IMR-90 (cell line): ENCODE data around the gene EML3. TPM values are rescaled to one million over a fixed set of nuclear protein-coding genes. Genes with fewer than 3 reads are reported as not detected.

Source experiments
- ATAC-seq: fragments of 200-7000 bp; cut with Tn5 transposase; 2 replicates; pipeline ENCODE4 v1.9.1; 2020; ENCODE audit warnings: low read depth, mild to moderate bottlenecking, moderate library complexity
- BruUV-seq: library from RNA; stranded (reverse); fragments of 400-500 nt; replicated peaks from 2 replicates; lab custom pipeline; 2021; lab: Mats Ljungman, UMichigan
- CTCF ChIA-PET: fragments of 300-600 bp; formaldehyde crosslinking; extraction: SDS; loops from one replicate; lab custom pipeline; 2021; ENCODE audit warnings: antibody characterized with exemption; lab: Yijun Ruan, JAX
- POLR2A ChIA-PET: fragments of 300-600 bp; sonication (Branson Sonifier 250); formaldehyde crosslinking; loops from one replicate; lab custom pipeline; 2022; ENCODE audit warnings: antibody characterized with exemption; ENCODE audit not compliant: unreplicated experiment; lab: Charles Lee
- DNase-seq: peaks from one replicate; pipeline ENCODE4 v3.0.0; 2013
- H2AFZ ChIP-seq: replicated peaks from 2 replicates; pipeline ENCODE3; 2013; ENCODE audit warnings: low read length, mild to moderate bottlenecking; ENCODE audit not compliant: poor library complexity
- H2AK5ac ChIP-seq: 2 replicates; pipeline ENCODE4 v1.6.1; 2013; ENCODE audit warnings: low read depth, low read length, inconsistent platforms
- H2AK9ac ChIP-seq: replicated peaks from 2 replicates; pipeline ENCODE3; 2013; ENCODE audit warnings: mild to moderate bottlenecking, low read depth, low read length, moderate library complexity; ENCODE audit not compliant: poor library complexity
- H2BK120ac ChIP-seq: 2 replicates; pipeline ENCODE4 v1.6.1; 2013; ENCODE audit warnings: low read depth, low read length, inconsistent platforms
- H2BK15ac ChIP-seq: 3 replicates; pipeline ENCODE4 v1.6.1; 2013; ENCODE audit warnings: low read depth, low read length, inconsistent platforms
- H2BK20ac ChIP-seq: 2 replicates; pipeline ENCODE4 v1.6.1; 2013; ENCODE audit warnings: low read depth, mild to moderate bottlenecking, inconsistent platforms, low read length, moderate library complexity
- H2BK5ac ChIP-seq: 2 replicates; pipeline ENCODE4 v1.6.1; 2013; ENCODE audit warnings: mild to moderate bottlenecking, low read depth, low read length, inconsistent platforms; ENCODE audit not compliant: poor library complexity, severe bottlenecking
- H3K14ac ChIP-seq: replicated peaks from 2 replicates; pipeline ENCODE4 v1.6.1; 2013; ENCODE audit warnings: low read depth, low read length, inconsistent platforms
- H3K18ac ChIP-seq: 2 replicates; pipeline ENCODE4 v1.6.1; 2013; ENCODE audit warnings: low read depth, low read length, control low read depth
- H3K23ac ChIP-seq: 2 replicates; pipeline ENCODE4 v1.6.1; 2013; ENCODE audit warnings: low read depth, low read length, inconsistent platforms
- H3K27ac ChIP-seq: 2 replicates; pipeline ENCODE4 v1.5.1; 2013; ENCODE audit warnings: mild to moderate bottlenecking, control low read depth, low read length; ENCODE audit not compliant: insufficient read depth
- H3K27me3 ChIP-seq: 2 replicates; pipeline ENCODE4 v1.6.1; 2013; ENCODE audit warnings: low read length; ENCODE audit not compliant: control insufficient read depth, insufficient read depth
- H3K36me3 ChIP-seq: 2 replicates; pipeline ENCODE4 v1.6.1; 2013; ENCODE audit warnings: low read length, mixed read lengths; ENCODE audit not compliant: control insufficient read depth, insufficient read depth
- H3K4ac ChIP-seq: 2 replicates; pipeline ENCODE4 v1.6.1; 2013; ENCODE audit warnings: low read depth, low read length, inconsistent platforms
- H3K4me1 ChIP-seq: 2 replicates; pipeline ENCODE4 v1.6.1; 2013; ENCODE audit warnings: low read length, mixed read lengths; ENCODE audit not compliant: control insufficient read depth, insufficient read depth
- H3K4me2 ChIP-seq: 2 replicates; pipeline ENCODE4 v1.6.1; 2013; ENCODE audit warnings: low read depth, mild to moderate bottlenecking, control low read depth, low read length, moderate library complexity
- H3K4me3 ChIP-seq: 2 replicates; pipeline ENCODE4 v1.5.1; 2013; ENCODE audit warnings: low read depth, mild to moderate bottlenecking, control low read depth, low read length, moderate library complexity; ENCODE audit not compliant: insufficient read depth
- H3K56ac ChIP-seq: 2 replicates; pipeline ENCODE4 v1.6.1; 2013; ENCODE audit warnings: low read length, inconsistent platforms; ENCODE audit not compliant: insufficient read depth; ENCODE audit errors: extremely low read depth
- H3K79me1 ChIP-seq, 2 experiments: 2 replicates each; pipeline ENCODE4 v1.6.1; 2013; ENCODE audit warnings: low read length in 2 of 2, inconsistent platforms in 1 of 2, low read depth in 1 of 2
- H3K9ac ChIP-seq: 2 replicates; pipeline ENCODE4 v1.6.1; 2013; ENCODE audit warnings: low read depth, low read length, control low read depth
- H3K9me1 ChIP-seq: 2 replicates; pipeline ENCODE4 v1.6.1; 2013; ENCODE audit warnings: low read length, inconsistent platforms; ENCODE audit not compliant: insufficient read depth
- H3K9me3 ChIP-seq: 2 replicates; pipeline ENCODE4 v1.6.1; 2013; ENCODE audit warnings: low read length; ENCODE audit not compliant: control insufficient read depth, insufficient read depth
- H4K20me1 ChIP-seq: 2 replicates; pipeline ENCODE4 v1.6.1; 2013; ENCODE audit warnings: low read length, inconsistent platforms; ENCODE audit not compliant: insufficient read depth
- H4K5ac ChIP-seq: 2 replicates; pipeline ENCODE4 v1.6.1; 2013; ENCODE audit warnings: mild to moderate bottlenecking, low read depth, low read length, control low read depth
- H4K8ac ChIP-seq, 2 experiments: 2 replicates each; pipeline ENCODE4 v1.6.1; 2013; ENCODE audit warnings: low read depth in 2 of 2, low read length in 2 of 2, control low read depth in 1 of 2, inconsistent platforms in 1 of 2
- H4K91ac ChIP-seq: 2 replicates; pipeline ENCODE4 v1.6.1; 2013; ENCODE audit warnings: low read depth, low read length, inconsistent platforms; ENCODE audit not compliant: insufficient read depth
- BHLHE40 ChIP-seq: fragments of 150-350 bp; IDR thresholded peaks from 2 replicates; pipeline ENCODE4 v1.6.1; 2016; ENCODE audit warnings: mild to moderate bottlenecking, low read depth, low read length
- CEBPB ChIP-seq: IDR thresholded peaks from 2 replicates; pipeline ENCODE4 v1.6.1; 2012; ENCODE audit warnings: low read depth, low read length, improper control_type of control experiment
- CHD1 ChIP-seq: IDR thresholded peaks from 2 replicates; pipeline ENCODE4 v1.6.1; 2012; ENCODE audit warnings: low read depth, low read length, improper control_type of control experiment
- CTCF ChIP-seq: conservative IDR thresholded peaks from 2 replicates; pipeline ENCODE4 v1.5.1; 2012; ENCODE audit warnings: mild to moderate bottlenecking, low read depth, low read length, improper control_type of control experiment
- ELK1 ChIP-seq: fragments of 150-350 bp; IDR thresholded peaks from 2 replicates; pipeline ENCODE4 v1.6.1; 2016; ENCODE audit warnings: low read depth, mild to moderate bottlenecking, low read length, moderate library complexity, borderline replicate concordance
- FOS ChIP-seq: fragments of 150-350 bp; IDR thresholded peaks from 2 replicates; pipeline ENCODE4 v1.6.1; 2016; ENCODE audit warnings: low read depth, low read length
- MAFK ChIP-seq: IDR thresholded peaks from 2 replicates; pipeline ENCODE4 v1.6.1; 2012; ENCODE audit warnings: low read depth, low read length, improper control_type of control experiment
- MAZ ChIP-seq: IDR thresholded peaks from 2 replicates; pipeline ENCODE4 v1.6.1; 2012; ENCODE audit warnings: low read depth, mild to moderate bottlenecking, low read length, improper control_type of control experiment, moderate library complexity, borderline replicate concordance
- MXI1 ChIP-seq: IDR thresholded peaks from 2 replicates; pipeline ENCODE4 v1.6.1; 2012; ENCODE audit warnings: low read depth, mild to moderate bottlenecking, low read length, moderate library complexity, borderline replicate concordance
- NFE2L2 ChIP-seq: fragments of 150-350 bp; IDR thresholded peaks from 2 replicates; pipeline ENCODE4 v1.6.1; 2016; ENCODE audit warnings: low read depth, mild to moderate bottlenecking, low read length
- RAD21 ChIP-seq: IDR thresholded peaks from 2 replicates; pipeline ENCODE4 v1.6.1; 2012; ENCODE audit warnings: low read length, improper control_type of control experiment
- RCOR1 ChIP-seq: IDR thresholded peaks from 2 replicates; pipeline ENCODE4 v1.6.1; 2012; ENCODE audit warnings: mild to moderate bottlenecking, low read length, improper control_type of control experiment; ENCODE audit not compliant: insufficient replicate concordance
- RFX5 ChIP-seq: IDR thresholded peaks from 2 replicates; pipeline ENCODE4 v1.8.0; 2012; ENCODE audit warnings: low read depth, mild to moderate bottlenecking, low read length, moderate library complexity
- SMC3 ChIP-seq: fragments of 150-350 bp; IDR thresholded peaks from 2 replicates; pipeline ENCODE4 v1.6.1; 2016; ENCODE audit warnings: low read depth, mild to moderate bottlenecking, antibody characterized with exemption, low read length, moderate library complexity
- USF2 ChIP-seq: fragments of 150-350 bp; IDR thresholded peaks from 2 replicates; pipeline ENCODE4 v1.6.1; 2017; ENCODE audit warnings: mild to moderate bottlenecking, antibody characterized with exemption, low read length, low read depth
- WGBS, 2 experiments: methylation state at CpG; one replicate each; pipeline versions ENCODE4 v1.1.5 to v1.1.7; 2013; ENCODE audit warnings: missing lambda C conversion rate in 2 of 2; ENCODE audit not compliant: insufficient read length in 1 of 2; ENCODE audit errors: extremely low coverage in 2 of 2; 5-methylcytosine and 5-hydroxymethylcytosine counted together
- dilution Hi-C: fragments of 300-500 bp; cut with HindIII; formaldehyde crosslinking; loops from one replicate; pipeline ENCODE4 v1.14.3; 2018; ENCODE audit warnings: low sequenced_read_pairs; ENCODE audit not compliant: unreplicated experiment
- in situ Hi-C: fragments of 300-500 bp; cut with MboI; formaldehyde crosslinking; loops from 3 replicates; pipeline ENCODE4 v1.14.3; 2019; ENCODE audit warnings: low sequenced_read_pairs, inconsistent platforms, mixed read lengths
- intact Hi-C: fragments of 100-400 bp; cut with micrococcal nuclease; formaldehyde crosslinking; loops from 2 replicates; pipeline ENCODE4 v1.10.0; 2022
- polyA plus RNA-seq, 3 experiments: library from polyadenylated mRNA; depleted of rRNA; stranded (reverse); fragments of >200 nt; gene quantifications; 2 replicates each; pipeline ENCODE4 v1.2.3, GENCODE V29; 2012; ENCODE audit warnings: low replicate concordance in 1 of 3
- total RNA-seq: library from RNA; depleted of rRNA; stranded (reverse); fragments of >200 nt; gene quantifications from 2 replicates; pipeline ENCODE4 v1.2.3, GENCODE V29; 2012

EML3 gene
- total and polyA plus RNA-seq, 2 of the 4 experiments (the other 2 are of a cell fraction), result 5.0 to 24.7 TPM

- Histone ChIP-seq H3K14ac (no peak overlapping the region), H3K9ac (no peak overlapping the region), H3K9me3 (no peaks in the 10 kb centered on the region), H3K23ac (no peak overlapping the region), H2BK15ac (no peak overlapping the region), H3K27ac (no peak overlapping the region), H4K91ac (no peak overlapping the region), H3K4me1 (peaks cover 10% of the 10 kb centered on the region), H4K20me1 (peaks cover 7% of the 10 kb centered on the region), H3K27me3 (no peaks in the 10 kb centered on the region), H2AFZ (no peak overlapping the region), H3K18ac (no peak overlapping the region), H2AK9ac (no peak overlapping the region), H4K5ac (no peak overlapping the region), H2AK5ac (no peak overlapping the region), H2BK120ac (no peak overlapping the region), H3K9me1 (no peaks in the 10 kb centered on the region), H3K4ac (no peak overlapping the region), H4K8ac (no peak overlapping the region), H2BK20ac (no peak overlapping the region), H2BK5ac (no peak overlapping the region), H3K36me3 (peaks cover 33% of the 10 kb centered on the region), H3K56ac (no peak overlapping the region), H3K79me1 (peaks cover 14 to 25% of the 10 kb centered on the region in 2 experiments; a peak in 3 of 4 replicates), H3K4me3 (no peak overlapping the region), H3K4me2 (no peak overlapping the region)
- TF ChIP-seq MAZ (no peak), SMC3 (no peak), NFE2L2 (no peak), BHLHE40 (no peak), MAFK (no peak), ELK1 (no peak), RAD21 (no peak), CHD1 (no peak), USF2 (no peak), FOS (no peak), CEBPB (no peak), CTCF (no peak), RFX5 (no peak), MXI1 (no peak), RCOR1 (no peak)
- CTCF ChIA-PET, result no interaction called here
- dilution Hi-C loops, result no loop called here
- DNase-seq (no peak), ATAC-seq (no peak)
- in situ Hi-C loops, result no loop called here
- WGBS, 2 experiments, result 95% methylated on average over 4 of the region's 12 CpGs; no CpG with 5 or more reads in 1 of the 2 experiments
- POLR2A ChIA-PET, result no interaction called here
- BruUV-seq, result no TSS peak
- intact Hi-C loops, result no loop called here
Observed at GRCh38 chr11:62608776-62609175, 3.8 kb downstream of the EML3 start.
